OCI-LY7 (cell line): ENCODE results near the gene MUC4.
"Not testable (repeated sequence)": the region's sequence is repeated elsewhere in the genome, so short reads cannot be mapped to it uniquely, and the experiment has no call there.

Experiments
- EZH2phosphoT487 ChIP-seq: fragments of 200-600 bp; sonication (generic); IDR thresholded peaks from 2 replicates; pipeline ENCODE4 v1.6.1; 2018; ENCODE audit warnings: low read depth, borderline replicate concordance, mild to moderate bottlenecking, mixed run types, antibody characterized with exemption, low read length, moderate library complexity, mixed read lengths
- TF ChIP-seq, protein P1 (sequence below): fragments of 200-600 bp; sonication (generic); conservative IDR thresholded peaks from 2 replicates; pipeline ENCODE4 v1.5.1; 2014; ENCODE audit warnings: mild to moderate bottlenecking, antibody characterized with exemption, low read length, moderate library complexity, mixed read lengths

DNA sequence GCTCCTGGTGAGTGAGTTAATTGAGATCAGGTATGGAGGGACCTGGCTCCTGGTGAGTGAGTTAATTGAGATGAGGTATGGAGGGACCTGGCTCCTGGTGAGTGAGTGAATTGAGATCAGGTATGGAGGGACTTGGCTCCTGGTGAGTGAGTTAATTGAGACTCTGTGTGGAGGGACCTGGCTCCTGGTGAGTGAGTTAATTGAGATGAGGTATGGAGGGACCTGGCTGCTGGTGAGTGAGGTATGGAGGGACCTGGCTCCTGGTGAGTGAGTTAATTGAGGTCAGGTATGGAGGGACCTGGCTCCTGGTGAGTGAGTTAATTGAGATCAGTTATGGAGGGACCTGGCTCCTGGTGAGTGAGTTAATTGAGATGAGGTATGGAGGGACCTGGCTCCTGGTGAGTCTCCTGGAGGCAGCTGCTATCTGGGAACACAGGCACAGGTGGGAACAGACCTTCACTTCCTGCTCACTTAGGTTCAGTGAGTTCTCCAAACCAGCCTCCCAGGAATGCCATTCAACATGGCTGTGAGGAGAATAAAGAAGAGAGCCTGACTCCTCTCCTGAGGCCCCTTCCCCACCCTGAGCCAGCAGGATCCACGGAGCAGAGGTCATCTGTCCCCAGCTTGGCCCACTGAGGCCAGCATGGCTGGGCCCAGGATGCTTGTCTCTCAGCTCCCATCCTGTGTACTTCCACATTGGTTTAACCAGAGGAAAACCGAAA lies 100.5 kb downstream of the MUC4 start:
- TF ChIP-seq, protein P1, sequence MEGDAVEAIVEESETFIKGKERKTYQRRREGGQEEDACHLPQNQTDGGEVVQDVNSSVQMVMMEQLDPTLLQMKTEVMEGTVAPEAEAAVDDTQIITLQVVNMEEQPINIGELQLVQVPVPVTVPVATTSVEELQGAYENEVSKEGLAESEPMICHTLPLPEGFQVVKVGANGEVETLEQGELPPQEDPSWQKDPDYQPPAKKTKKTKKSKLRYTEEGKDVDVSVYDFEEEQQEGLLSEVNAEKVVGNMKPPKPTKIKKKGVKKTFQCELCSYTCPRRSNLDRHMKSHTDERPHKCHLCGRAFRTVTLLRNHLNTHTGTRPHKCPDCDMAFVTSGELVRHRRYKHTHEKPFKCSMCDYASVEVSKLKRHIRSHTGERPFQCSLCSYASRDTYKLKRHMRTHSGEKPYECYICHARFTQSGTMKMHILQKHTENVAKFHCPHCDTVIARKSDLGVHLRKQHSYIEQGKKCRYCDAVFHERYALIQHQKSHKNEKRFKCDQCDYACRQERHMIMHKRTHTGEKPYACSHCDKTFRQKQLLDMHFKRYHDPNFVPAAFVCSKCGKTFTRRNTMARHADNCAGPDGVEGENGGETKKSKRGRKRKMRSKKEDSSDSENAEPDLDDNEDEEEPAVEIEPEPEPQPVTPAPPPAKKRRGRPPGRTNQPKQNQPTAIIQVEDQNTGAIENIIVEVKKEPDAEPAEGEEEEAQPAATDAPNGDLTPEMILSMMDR: not testable (repeated sequence)
- not testable (repeated sequence) for TF ChIP-seq EZH2phosphoT487
